GM23338 (cell line): ENCODE results near the gene EFCAB6. TPM values are rescaled to one million over a fixed set of nuclear protein-coding genes. Genes with fewer than 3 reads are reported as not detected.

Experiments used
- ATAC-seq: fragments of 200-7000 bp; cut with Tn5 transposase; 3 replicates; pipeline ENCODE4 v1.9.1; 2020
- DNase-seq: peaks from one replicate; pipeline ENCODE4 v3.0.0-alpha.2; 2015; ENCODE audit warnings: low spot score
- H2AFZ ChIP-seq: fragments of 200-600 bp; sonication (generic); 2 replicates; pipeline ENCODE4 v1.8.0; 2016; ENCODE audit warnings: antibody characterized with exemption, mild to moderate bottlenecking, moderate library complexity
- H3F3A ChIP-seq: fragments of 200-600 bp; sonication (generic); replicated peaks from 2 replicates; pipeline ENCODE4 v1.8.0; 2017; ENCODE audit warnings: antibody characterized with exemption, mixed run types, low read depth
- H3K27ac ChIP-seq: fragments of 200-600 bp; sonication (generic); 2 replicates; pipeline ENCODE4 v1.6.1; 2016; ENCODE audit warnings: low read depth
- H3K27me3 ChIP-seq: fragments of 200-600 bp; sonication (generic); 2 replicates; pipeline ENCODE4 v1.8.0; 2016; ENCODE audit warnings: mild to moderate bottlenecking, mixed run types, moderate library complexity; ENCODE audit not compliant: insufficient read depth
- H3K36me3 ChIP-seq: fragments of 200-600 bp; sonication (generic); 2 replicates; pipeline ENCODE4 v1.8.0; 2016; ENCODE audit warnings: mild to moderate bottlenecking; ENCODE audit not compliant: insufficient read depth
- H3K4me1 ChIP-seq: fragments of 200-600 bp; sonication (generic); 2 replicates; pipeline ENCODE4 v1.8.0; 2016; ENCODE audit warnings: mild to moderate bottlenecking, moderate library complexity; ENCODE audit not compliant: insufficient read depth
- H3K4me2 ChIP-seq: fragments of 200-600 bp; sonication (generic); 2 replicates; pipeline ENCODE4 v1.7.1; 2017; ENCODE audit warnings: mixed run types
- H3K4me3 ChIP-seq: fragments of 200-600 bp; sonication (generic); 2 replicates; pipeline ENCODE4 v1.6.1; 2016; ENCODE audit warnings: mixed run types
- H3K79me2 ChIP-seq: fragments of 200-600 bp; sonication (generic); replicated peaks from 2 replicates; pipeline ENCODE4 v1.8.0; 2017; ENCODE audit warnings: mild to moderate bottlenecking; ENCODE audit not compliant: insufficient read depth
- H3K9me2 ChIP-seq: fragments of 200-600 bp; sonication (generic); 2 replicates; pipeline ENCODE4 v1.8.0; 2017; ENCODE audit not compliant: insufficient read depth
- H4K20me1 ChIP-seq: fragments of 200-600 bp; sonication (generic); replicated peaks from 2 replicates; pipeline ENCODE4 v1.8.0; 2017; ENCODE audit warnings: mild to moderate bottlenecking; ENCODE audit not compliant: insufficient read depth
- H3K27ac Mint-ChIP-seq: 2 replicates; pipeline ENCODE4 v1.8.0; 2020; ENCODE audit warnings: inconsistent platforms, mild to moderate bottlenecking, moderate library complexity, mixed read lengths
- H3K27me3 Mint-ChIP-seq: 3 replicates; pipeline ENCODE4 v1.8.0; 2022; ENCODE audit warnings: low read depth, mild to moderate bottlenecking, moderate library complexity, mixed read lengths, inconsistent platforms; ENCODE audit not compliant: insufficient read depth, poor library complexity
- H3K36me3 Mint-ChIP-seq: 3 replicates; pipeline ENCODE4 v1.8.0; 2021; ENCODE audit warnings: low read depth, mild to moderate bottlenecking, inconsistent platforms, moderate library complexity, mixed read lengths
- H3K4me1 Mint-ChIP-seq: 3 replicates; pipeline ENCODE4 v1.8.0; 2020; ENCODE audit warnings: mild to moderate bottlenecking, inconsistent platforms, mixed read lengths
- H3K4me3 Mint-ChIP-seq: 3 replicates; pipeline ENCODE4 v1.8.0; 2021; ENCODE audit warnings: moderate library complexity, mild to moderate bottlenecking, inconsistent platforms, mixed read lengths
- H3K9me3 Mint-ChIP-seq: 3 replicates; pipeline ENCODE4 v1.8.0; 2020; ENCODE audit warnings: moderate library complexity, mild to moderate bottlenecking, inconsistent platforms, mixed read lengths
- CREB1 ChIP-seq: fragments of 250-450 bp; sonication (Bioruptor Pico); IDR thresholded peaks from 2 replicates; pipeline ENCODE4 v1.5.0; 2020; ENCODE audit warnings: low read depth, mild to moderate bottlenecking, moderate library complexity
- EZH2phosphoT487 ChIP-seq: fragments of 200-600 bp; sonication (generic); IDR thresholded peaks from one replicate; pipeline ENCODE4 v1.8.1; 2018; ENCODE audit warnings: antibody characterized with exemption; ENCODE audit not compliant: unreplicated experiment
- JUNB ChIP-seq: IDR thresholded peaks from one replicate; pipeline ENCODE4 v1.6.1; 2016; ENCODE audit warnings: antibody characterized with exemption; ENCODE audit not compliant: unreplicated experiment
- POLR2AphosphoS5 ChIP-seq: IDR thresholded peaks from 2 replicates; pipeline ENCODE4 v1.6.1; 2016; ENCODE audit warnings: antibody characterized with exemption, low read depth
- STAT1 ChIP-seq: IDR thresholded peaks from one replicate; pipeline ENCODE4 v1.6.1; 2016; ENCODE audit warnings: antibody characterized with exemption; ENCODE audit not compliant: unreplicated experiment
- ZNF114 ChIP-seq: fragments of 250-450 bp; sonication (Bioruptor Pico); IDR thresholded peaks from 2 replicates; pipeline ENCODE4 v1.5.0; 2020; ENCODE audit warnings: mild to moderate bottlenecking, moderate library complexity
- polyA plus RNA-seq: library from polyadenylated mRNA; unstranded; fragments of >200 nt; fragmentation: Nextera tagmentation; extraction: Ambion mirVana; gene quantifications from 2 replicates; pipeline ENCODE4 v1.2.1, GENCODE V29; 2016
- total RNA-seq: library from RNA; depleted of rRNA; stranded (reverse); fragments of >200 nt; shearing (Covaris generic); gene quantifications from 2 replicates; pipeline ENCODE4 v1.2.3, GENCODE V29; 2014
- TF ChIP-seq, protein P1 (sequence below), 2 experiments: fragments of 200-600 bp in 1 of 2; sonication (generic) in 1 of 2; conservative IDR thresholded peaks; 2 replicates each; pipeline versions ENCODE4 v1.5.1 to v1.6.1; 2016 to 2017; ENCODE audit warnings: antibody characterized with exemption in 2 of 2, low read depth in 2 of 2, mild to moderate bottlenecking in 2 of 2, moderate library complexity in 1 of 2
- TF ChIP-seq, protein P2 (sequence below): IDR thresholded peaks from one replicate; pipeline ENCODE4 v1.6.1; 2018; ENCODE audit warnings: antibody characterized with exemption; ENCODE audit not compliant: unreplicated experiment
- TF ChIP-seq, protein P3 (sequence below): IDR thresholded peaks from 2 replicates; pipeline ENCODE4 v1.6.1; 2016; ENCODE audit warnings: antibody characterized with exemption

EFCAB6 gene
- total and polyA plus RNA-seq, 2 experiments from 2014 or later: 1.1 to 1.8 TPM

DNA sequence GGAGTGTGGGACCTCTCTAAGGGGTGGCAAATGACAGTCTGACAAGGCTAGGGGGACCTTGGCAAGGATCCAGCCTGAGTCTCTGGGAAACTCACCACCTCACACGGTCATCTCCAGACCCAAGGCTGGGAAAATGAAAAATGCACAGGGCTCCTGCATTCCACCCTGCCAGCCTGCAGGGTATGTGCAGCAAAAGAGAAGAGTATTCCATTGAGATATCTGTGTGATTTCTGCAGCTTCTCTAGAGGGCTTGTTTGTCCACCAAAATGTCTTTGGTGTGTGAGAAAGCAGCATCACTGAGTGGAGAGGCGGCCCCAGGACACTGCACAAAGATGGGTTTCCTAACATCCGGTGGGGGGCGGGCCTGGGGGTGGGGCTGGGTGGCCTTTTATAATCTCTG is 177.8 kb downstream of the EFCAB6 start:
- no peaks in the 10 kb centered on the region for H3F3A ChIP-seq
- Mint-ChIP-seq H3K36me3 (peaks cover under 1% of the 10 kb centered on the region; the same call in 2 of the 3 replicates), H3K27me3 (peaks cover 4% of the 10 kb centered on the region), H3K4me1 (no peaks in the 10 kb centered on the region), H3K27ac (no peak overlapping the region), H3K9me3 (peaks cover 6% of the 10 kb centered on the region), H3K4me3 (no peak overlapping the region)
- H4K20me1 ChIP-seq: no peaks in the 10 kb centered on the region
- no peaks in the 10 kb centered on the region for H3K4me1 ChIP-seq
- no peaks in the 10 kb centered on the region for H3K79me2 ChIP-seq
- no peak overlapping the region for H3K4me2 ChIP-seq
- H3K27ac ChIP-seq: no peak overlapping the region
- no peaks in the 10 kb centered on the region for H3K36me3 ChIP-seq
- no peak overlapping the region for H3K4me3 ChIP-seq
- ATAC-seq (no peak), DNase-seq (no peak)
- H2AFZ ChIP-seq: no peak overlapping the region
- TF ChIP-seq, protein P1, sequence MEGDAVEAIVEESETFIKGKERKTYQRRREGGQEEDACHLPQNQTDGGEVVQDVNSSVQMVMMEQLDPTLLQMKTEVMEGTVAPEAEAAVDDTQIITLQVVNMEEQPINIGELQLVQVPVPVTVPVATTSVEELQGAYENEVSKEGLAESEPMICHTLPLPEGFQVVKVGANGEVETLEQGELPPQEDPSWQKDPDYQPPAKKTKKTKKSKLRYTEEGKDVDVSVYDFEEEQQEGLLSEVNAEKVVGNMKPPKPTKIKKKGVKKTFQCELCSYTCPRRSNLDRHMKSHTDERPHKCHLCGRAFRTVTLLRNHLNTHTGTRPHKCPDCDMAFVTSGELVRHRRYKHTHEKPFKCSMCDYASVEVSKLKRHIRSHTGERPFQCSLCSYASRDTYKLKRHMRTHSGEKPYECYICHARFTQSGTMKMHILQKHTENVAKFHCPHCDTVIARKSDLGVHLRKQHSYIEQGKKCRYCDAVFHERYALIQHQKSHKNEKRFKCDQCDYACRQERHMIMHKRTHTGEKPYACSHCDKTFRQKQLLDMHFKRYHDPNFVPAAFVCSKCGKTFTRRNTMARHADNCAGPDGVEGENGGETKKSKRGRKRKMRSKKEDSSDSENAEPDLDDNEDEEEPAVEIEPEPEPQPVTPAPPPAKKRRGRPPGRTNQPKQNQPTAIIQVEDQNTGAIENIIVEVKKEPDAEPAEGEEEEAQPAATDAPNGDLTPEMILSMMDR (conservative IDR thresholded peaks at IDR 0.05; ENCODE audit: low read depth in 2 of 2): no peak
- no peak for TF ChIP-seq POLR2AphosphoS5
- H3K9me2 ChIP-seq: no peaks in the 10 kb centered on the region
- H3K27me3 ChIP-seq: no peaks in the 10 kb centered on the region

DNA sequence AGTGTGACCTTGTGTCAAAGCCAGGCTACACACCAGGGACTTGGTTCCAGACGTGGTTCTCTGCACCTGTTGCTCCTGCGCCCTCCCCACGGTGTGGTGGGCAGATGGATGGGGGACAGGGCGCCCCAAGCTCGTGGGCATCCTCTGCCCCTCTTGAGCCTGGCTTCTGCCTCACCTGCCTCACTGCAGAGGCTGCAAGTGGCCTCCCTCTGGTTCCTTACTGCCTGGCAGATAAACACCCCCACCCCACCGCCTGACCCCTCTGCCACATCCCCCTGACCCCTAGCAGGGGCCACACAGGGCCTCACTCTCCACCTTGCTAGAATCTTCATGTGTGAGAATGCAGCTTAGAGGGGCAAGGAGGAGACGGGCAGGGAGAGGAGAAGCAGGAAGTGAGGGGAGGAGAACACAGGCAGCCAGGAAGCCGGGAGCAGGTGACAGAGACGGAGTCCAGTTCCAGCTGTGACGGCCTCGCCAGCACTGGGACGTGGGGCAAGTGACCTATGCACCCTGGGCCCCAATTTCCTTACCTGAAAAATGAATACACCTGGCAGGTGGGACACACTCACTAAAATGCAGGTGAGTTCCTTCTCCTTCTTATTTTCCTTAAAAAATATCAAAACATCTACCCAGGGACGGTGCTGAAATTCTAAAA is 178.3 kb downstream of the EFCAB6 start:
- Mint-ChIP-seq H3K9me3 (0 out of 3 replicates have a peak, but pooled peaks cover under 1% of the 10 kb centered on the region), H3K4me3 (no peak overlapping the region), H3K36me3 (no peaks in the 10 kb centered on the region; the same call in 2 of the 3 replicates), H3K4me1 (no peaks in the 10 kb centered on the region), H3K27ac (no peak overlapping the region), H3K27me3 (peaks cover 7% of the 10 kb centered on the region)
- Histone ChIP-seq H3K36me3 (no peaks in the 10 kb centered on the region), H3K9me2 (no peaks in the 10 kb centered on the region), H3F3A (no peaks in the 10 kb centered on the region), H3K27ac (no peak overlapping the region), H4K20me1 (no peaks in the 10 kb centered on the region), H3K4me2 (no peak overlapping the region), H3K4me3 (no peak overlapping the region), H2AFZ (no peak overlapping the region), H3K79me2 (no peaks in the 10 kb centered on the region), H3K4me1 (no peaks in the 10 kb centered on the region), H3K27me3 (no peaks in the 10 kb centered on the region)
- no peak for ATAC-seq
- DNase-seq: no peak
- TF ChIP-seq, protein P2, sequence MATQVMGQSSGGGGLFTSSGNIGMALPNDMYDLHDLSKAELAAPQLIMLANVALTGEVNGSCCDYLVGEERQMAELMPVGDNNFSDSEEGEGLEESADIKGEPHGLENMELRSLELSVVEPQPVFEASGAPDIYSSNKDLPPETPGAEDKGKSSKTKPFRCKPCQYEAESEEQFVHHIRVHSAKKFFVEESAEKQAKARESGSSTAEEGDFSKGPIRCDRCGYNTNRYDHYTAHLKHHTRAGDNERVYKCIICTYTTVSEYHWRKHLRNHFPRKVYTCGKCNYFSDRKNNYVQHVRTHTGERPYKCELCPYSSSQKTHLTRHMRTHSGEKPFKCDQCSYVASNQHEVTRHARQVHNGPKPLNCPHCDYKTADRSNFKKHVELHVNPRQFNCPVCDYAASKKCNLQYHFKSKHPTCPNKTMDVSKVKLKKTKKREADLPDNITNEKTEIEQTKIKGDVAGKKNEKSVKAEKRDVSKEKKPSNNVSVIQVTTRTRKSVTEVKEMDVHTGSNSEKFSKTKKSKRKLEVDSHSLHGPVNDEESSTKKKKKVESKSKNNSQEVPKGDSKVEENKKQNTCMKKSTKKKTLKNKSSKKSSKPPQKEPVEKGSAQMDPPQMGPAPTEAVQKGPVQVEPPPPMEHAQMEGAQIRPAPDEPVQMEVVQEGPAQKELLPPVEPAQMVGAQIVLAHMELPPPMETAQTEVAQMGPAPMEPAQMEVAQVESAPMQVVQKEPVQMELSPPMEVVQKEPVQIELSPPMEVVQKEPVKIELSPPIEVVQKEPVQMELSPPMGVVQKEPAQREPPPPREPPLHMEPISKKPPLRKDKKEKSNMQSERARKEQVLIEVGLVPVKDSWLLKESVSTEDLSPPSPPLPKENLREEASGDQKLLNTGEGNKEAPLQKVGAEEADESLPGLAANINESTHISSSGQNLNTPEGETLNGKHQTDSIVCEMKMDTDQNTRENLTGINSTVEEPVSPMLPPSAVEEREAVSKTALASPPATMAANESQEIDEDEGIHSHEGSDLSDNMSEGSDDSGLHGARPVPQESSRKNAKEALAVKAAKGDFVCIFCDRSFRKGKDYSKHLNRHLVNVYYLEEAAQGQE: no peak
- TF ChIP-seq JUNB (no peak), POLR2AphosphoS5 (no peak), STAT1 (no peak), ZNF114 (CRISPR knock-in tag) (no peak), EZH2phosphoT487 (no peak), CREB1 (CRISPR knock-in tag) (no peak)
- TF ChIP-seq, protein P1 (conservative IDR thresholded peaks at IDR 0.05; ENCODE audit: low read depth in 2 of 2): no peak
- TF ChIP-seq, protein P3, sequence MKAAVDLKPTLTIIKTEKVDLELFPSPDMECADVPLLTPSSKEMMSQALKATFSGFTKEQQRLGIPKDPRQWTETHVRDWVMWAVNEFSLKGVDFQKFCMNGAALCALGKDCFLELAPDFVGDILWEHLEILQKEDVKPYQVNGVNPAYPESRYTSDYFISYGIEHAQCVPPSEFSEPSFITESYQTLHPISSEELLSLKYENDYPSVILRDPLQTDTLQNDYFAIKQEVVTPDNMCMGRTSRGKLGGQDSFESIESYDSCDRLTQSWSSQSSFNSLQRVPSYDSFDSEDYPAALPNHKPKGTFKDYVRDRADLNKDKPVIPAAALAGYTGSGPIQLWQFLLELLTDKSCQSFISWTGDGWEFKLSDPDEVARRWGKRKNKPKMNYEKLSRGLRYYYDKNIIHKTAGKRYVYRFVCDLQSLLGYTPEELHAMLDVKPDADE: no peak
